Muscle layer of colon (tissue), 2 donors: ENCODE measurements around the gene UBAP1.
"Not testable (repeated sequence)": the region's sequence is repeated elsewhere in the genome, so short reads cannot be mapped to it uniquely, and the experiment has no call there.

Experiments used
- H3K27ac ChIP-seq: one replicate; pipeline ENCODE4 v1.7.0; 2013; ENCODE audit warnings: low read depth, mild to moderate bottlenecking, low read length, moderate library complexity
- H3K27me3 ChIP-seq, 2 donors: one replicate each; pipeline ENCODE4 v1.7.0; 2013; ENCODE audit warnings: low read length in 2 of 2, mild to moderate bottlenecking in 2 of 2; ENCODE audit not compliant: insufficient read depth in 2 of 2, control insufficient read depth in 1 of 2
- H3K36me3 ChIP-seq: one replicate; pipeline ENCODE4 v1.7.0; 2013; ENCODE audit warnings: mild to moderate bottlenecking, low read length; ENCODE audit not compliant: insufficient read depth
- H3K4me1 ChIP-seq: one replicate; pipeline ENCODE4 v1.7.0; 2013; ENCODE audit warnings: mild to moderate bottlenecking, low read length; ENCODE audit not compliant: insufficient read depth
- H3K4me3 ChIP-seq, 2 donors: one replicate each; pipeline ENCODE4 v1.7.0; 2013; ENCODE audit warnings: low read length in 2 of 2, low read depth in 1 of 2, mild to moderate bottlenecking in 1 of 2, moderate library complexity in 1 of 2
- H3K9ac ChIP-seq: one replicate; pipeline ENCODE4 v1.7.0; 2013; ENCODE audit warnings: low read length
- H3K9me3 ChIP-seq: one replicate; pipeline ENCODE4 v1.7.0; 2013; ENCODE audit warnings: mild to moderate bottlenecking, low read length
- donor health status: abdominal sarcoma.
- donor health status: Adenocarcinoma of cecum.

UBAP1 gene

GRCh38 chr9:34185778-34186551 lies 7.1 kb downstream of the UBAP1 start:
- Histone ChIP-seq H3K9me3 (no peaks in the 10 kb centered on the region), H3K27me3 (no peaks in the 10 kb centered on the region), H3K4me1 (peaks cover 19% of the 10 kb centered on the region), H3K36me3 (no peaks in the 10 kb centered on the region), H3K4me3 (no peak overlapping the region), H3K9ac (no peak overlapping the region), H3K27ac (no peak overlapping the region)

- Histone ChIP-seq H3K9ac (no peak overlapping the region), H3K27me3 (no peaks in the 10 kb centered on the region), H3K27ac (no peak overlapping the region), H3K36me3 (no peaks in the 10 kb centered on the region), H3K9me3 (no peaks in the 10 kb centered on the region), H3K4me1 (peaks cover 25% of the 10 kb centered on the region), H3K4me3 (no peak overlapping the region)
Measured at GRCh38 chr9:34187891-34188240, 9.0 kb downstream of the UBAP1 start.

- no peak overlapping the region for H3K4me3 ChIP-seq
- no peaks in the 10 kb centered on the region for H3K27me3 ChIP-seq
- H3K27ac ChIP-seq = no peak overlapping the region
- H3K36me3 ChIP-seq = no peaks in the 10 kb centered on the region
- no peak overlapping the region for H3K9ac ChIP-seq
- no peaks in the 10 kb centered on the region for H3K9me3 ChIP-seq
- peaks cover 18% of the 10 kb centered on the region for H3K4me1 ChIP-seq
Measured at GRCh38 chr9:34190996-34191892, 12.4 kb downstream of the UBAP1 start.

- Histone ChIP-seq H3K27me3 (no peaks in the 10 kb centered on the region), H3K36me3 (no peaks in the 10 kb centered on the region), H3K4me3 (no peak overlapping the region), H3K27ac (no peak overlapping the region), H3K9ac (no peak overlapping the region), H3K9me3 (no peaks in the 10 kb centered on the region), H3K4me1 (peaks cover 14% of the 10 kb centered on the region)
Measured at GRCh38 chr9:34195143-34195542, 16.3 kb downstream of the UBAP1 start.

GRCh38 chr9:34197286-34197685 lies 18.4 kb downstream of the UBAP1 start:
- H3K4me3 ChIP-seq, H3K27me3 ChIP-seq, H3K9me3 ChIP-seq, H3K36me3 ChIP-seq, H3K4me1 ChIP-seq, H3K27ac ChIP-seq, H3K9ac ChIP-seq: not testable (repeated sequence)

GRCh38 chr9:34197756-34198711 lies 19.2 kb downstream of the UBAP1 start:
- H3K9me3 ChIP-seq = no peaks in the 10 kb centered on the region
- no peak overlapping the region for H3K9ac ChIP-seq
- no peak overlapping the region for H3K4me3 ChIP-seq
- no peak overlapping the region for H3K27ac ChIP-seq
- H3K27me3 ChIP-seq = no peaks in the 10 kb centered on the region
- H3K4me1 ChIP-seq = peaks cover 9% of the 10 kb centered on the region
- peaks cover 8% of the 10 kb centered on the region for H3K36me3 ChIP-seq

GRCh38 chr9:34200092-34200491 lies 21.2 kb downstream of the UBAP1 start:
- H3K9ac ChIP-seq = no peak overlapping the region
- no peaks in the 10 kb centered on the region for H3K27me3 ChIP-seq
- H3K36me3 ChIP-seq = peaks cover 8% of the 10 kb centered on the region
- peaks cover 20% of the 10 kb centered on the region for H3K4me1 ChIP-seq
- H3K4me3 ChIP-seq = no peak overlapping the region
- H3K9me3 ChIP-seq = no peaks in the 10 kb centered on the region
- no peak overlapping the region for H3K27ac ChIP-seq

- H3K4me1 ChIP-seq = peaks cover 16% of the 10 kb centered on the region
- peaks cover 8% of the 10 kb centered on the region for H3K36me3 ChIP-seq
- H3K27ac ChIP-seq = no peak overlapping the region
- no peak overlapping the region for H3K9ac ChIP-seq
- H3K27me3 ChIP-seq = no peaks in the 10 kb centered on the region
- H3K9me3 ChIP-seq = no peaks in the 10 kb centered on the region
- no peak overlapping the region for H3K4me3 ChIP-seq
Measured at GRCh38 chr9:34203275-34203991, 24.6 kb downstream of the UBAP1 start.

- Histone ChIP-seq H3K9ac (no peak overlapping the region), H3K4me1 (peaks cover 16% of the 10 kb centered on the region), H3K9me3 (no peaks in the 10 kb centered on the region), H3K4me3 (no peak overlapping the region), H3K27ac (no peak overlapping the region), H3K36me3 (peaks cover 8% of the 10 kb centered on the region), H3K27me3 (no peaks in the 10 kb centered on the region)
Measured at GRCh38 chr9:34203992-34204635, 25.3 kb downstream of the UBAP1 start.

GRCh38 chr9:34205102-34205501 lies 26.3 kb downstream of the UBAP1 start:
- H3K27ac ChIP-seq = no peak overlapping the region
- H3K9ac ChIP-seq = no peak overlapping the region
- H3K27me3 ChIP-seq = no peaks in the 10 kb centered on the region
- H3K36me3 ChIP-seq = peaks cover 8% of the 10 kb centered on the region
- no peak overlapping the region for H3K4me3 ChIP-seq
- peaks cover 13% of the 10 kb centered on the region for H3K4me1 ChIP-seq
- no peaks in the 10 kb centered on the region for H3K9me3 ChIP-seq
